Smooth muscle cell (in vitro differentiated cells): ENCODE results near the gene IYD. TPM values are rescaled to one million over a fixed set of nuclear protein-coding genes. Genes with fewer than 3 reads are reported as not detected.

Experiments
- DNase-seq: peaks from one replicate; lab custom pipeline; 2025; ENCODE audit not compliant: unreplicated experiment; lab: John Stamatoyannopoulos, UW
- H2AFZ ChIP-seq: fragments of 200-600 bp; sonication (generic); 2 replicates; pipeline ENCODE4 v1.6.0; 2016; ENCODE audit warnings: antibody characterized with exemption, low read depth, mild to moderate bottlenecking
- H3F3A ChIP-seq: fragments of 200-600 bp; sonication (generic); 2 replicates; pipeline ENCODE4 v1.6.0; 2017; ENCODE audit warnings: antibody characterized with exemption, low read depth
- H3K27ac ChIP-seq: fragments of 200-600 bp; sonication (generic); 2 replicates; pipeline ENCODE4 v1.5.1; 2016; ENCODE audit warnings: low read depth, mild to moderate bottlenecking
- H3K27me3 ChIP-seq: fragments of 200-600 bp; sonication (generic); 2 replicates; pipeline ENCODE4 v1.6.1; 2016; ENCODE audit warnings: low read depth, mild to moderate bottlenecking
- H3K36me3 ChIP-seq: fragments of 200-600 bp; sonication (generic); 2 replicates; pipeline ENCODE4 v1.5.1; 2016; ENCODE audit warnings: low read depth
- H3K4me1 ChIP-seq: fragments of 200-600 bp; sonication (generic); 2 replicates; pipeline ENCODE4 v1.5.1; 2016; ENCODE audit warnings: low read depth
- H3K4me2 ChIP-seq: fragments of 200-600 bp; sonication (generic); 2 replicates; pipeline ENCODE4 v1.6.0; 2016; ENCODE audit warnings: mild to moderate bottlenecking
- H3K4me3 ChIP-seq: fragments of 200-600 bp; sonication (generic); 2 replicates; pipeline ENCODE4 v1.5.1; 2016; ENCODE audit warnings: mild to moderate bottlenecking
- H3K79me2 ChIP-seq: fragments of 200-600 bp; sonication (generic); 2 replicates; pipeline ENCODE4 v1.6.0; 2016; ENCODE audit warnings: low read depth, mild to moderate bottlenecking
- H3K9ac ChIP-seq: fragments of 200-600 bp; sonication (generic); 2 replicates; pipeline ENCODE4 v1.6.0; 2016; ENCODE audit warnings: low read depth
- H3K9me3 ChIP-seq: fragments of 200-600 bp; sonication (generic); replicated peaks from 2 replicates; pipeline ENCODE4 v1.5.1; 2016; ENCODE audit warnings: low read depth
- H4K20me1 ChIP-seq: fragments of 200-600 bp; sonication (generic); 2 replicates; pipeline ENCODE4 v1.6.0; 2016; ENCODE audit warnings: low read depth
- WGBS: methylation state at CpG from one replicate; pipeline ENCODE4 v1.1.7; 2016; ENCODE audit warnings: low lambda C conversion rate; 5-methylcytosine and 5-hydroxymethylcytosine counted together
- polyA plus RNA-seq: library from polyadenylated mRNA; unstranded; fragments of >200 nt; fragmentation: Nextera tagmentation; extraction: Ambion mirVana; gene quantifications from 2 replicates; pipeline ENCODE4 v1.2.1, GENCODE V29; 2016
- total RNA-seq: library from RNA; depleted of rRNA; stranded (reverse); fragments of >200 nt; gene quantifications from 2 replicates; pipeline ENCODE4 v1.2.3, GENCODE V29; 2014
- TF ChIP-seq, protein P1 (sequence below): fragments of 200-600 bp; sonication (generic); IDR thresholded peaks from 2 replicates; pipeline ENCODE4 v1.5.1; 2017; ENCODE audit warnings: borderline replicate concordance, mild to moderate bottlenecking, antibody characterized with exemption; ENCODE audit not compliant: insufficient read depth, poor library complexity, severe bottlenecking

IYD gene
- total and polyA plus RNA-seq, 2 experiments from 2014 or later, result not detected

DNA sequence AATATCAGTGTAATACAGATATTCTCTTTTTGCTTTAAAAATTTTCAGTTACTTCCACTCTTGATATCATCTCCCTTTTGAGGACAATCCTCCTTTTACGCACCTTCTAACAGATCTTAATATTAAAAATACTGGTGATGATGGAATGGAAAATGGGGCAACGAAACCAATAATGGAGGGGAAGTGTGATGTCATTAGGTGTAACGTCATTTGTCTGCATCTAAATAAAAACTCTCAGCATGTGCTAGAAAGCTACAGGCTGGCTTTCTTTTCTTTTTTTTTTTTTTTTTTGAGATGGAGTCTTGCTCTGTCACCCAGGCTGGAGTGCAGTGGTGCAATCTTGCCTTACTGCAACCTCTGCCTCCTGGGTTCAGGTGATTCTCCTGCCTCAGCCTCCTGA, 66.5 kb downstream of the IYD start:
- H3K36me3 ChIP-seq, result no peaks in the 10 kb centered on the region

DNA sequence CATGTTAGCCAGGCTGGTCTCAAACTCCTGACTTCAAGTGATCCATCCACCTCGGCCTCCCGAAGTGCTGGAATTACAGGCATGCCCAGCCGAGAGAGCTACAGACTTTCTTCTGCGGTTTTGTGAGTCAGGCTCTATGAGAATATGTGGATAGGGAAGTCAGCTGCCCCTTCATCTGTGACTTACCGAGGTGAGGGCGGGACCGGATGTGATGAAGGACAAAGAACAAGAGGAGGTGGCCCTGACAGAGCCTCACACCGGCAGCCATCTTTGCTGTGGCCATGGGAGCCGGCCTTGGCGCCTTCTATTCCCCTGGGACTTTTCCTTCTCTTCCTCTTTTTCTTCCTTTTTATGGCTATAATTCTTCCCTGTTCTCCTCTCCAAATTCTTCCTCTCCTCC, 67.0 kb downstream of the IYD start:
- WGBS, result 92% methylated on average over 10 of the region's 10 CpGs
- Histone ChIP-seq H3K4me1 (no peaks in the 10 kb centered on the region), H3K4me3 (no peak overlapping the region), H2AFZ (no peak overlapping the region), H3K79me2 (no peaks in the 10 kb centered on the region), H4K20me1 (no peaks in the 10 kb centered on the region), H3F3A (no peaks in the 10 kb centered on the region), H3K4me2 (no peak overlapping the region), H3K36me3 (no peaks in the 10 kb centered on the region), H3K27ac (no peak overlapping the region), H3K9ac (no peak overlapping the region), H3K9me3 (peaks cover 5% of the 10 kb centered on the region), H3K27me3 (peaks cover 27% of the 10 kb centered on the region)
- TF ChIP-seq, protein P1, sequence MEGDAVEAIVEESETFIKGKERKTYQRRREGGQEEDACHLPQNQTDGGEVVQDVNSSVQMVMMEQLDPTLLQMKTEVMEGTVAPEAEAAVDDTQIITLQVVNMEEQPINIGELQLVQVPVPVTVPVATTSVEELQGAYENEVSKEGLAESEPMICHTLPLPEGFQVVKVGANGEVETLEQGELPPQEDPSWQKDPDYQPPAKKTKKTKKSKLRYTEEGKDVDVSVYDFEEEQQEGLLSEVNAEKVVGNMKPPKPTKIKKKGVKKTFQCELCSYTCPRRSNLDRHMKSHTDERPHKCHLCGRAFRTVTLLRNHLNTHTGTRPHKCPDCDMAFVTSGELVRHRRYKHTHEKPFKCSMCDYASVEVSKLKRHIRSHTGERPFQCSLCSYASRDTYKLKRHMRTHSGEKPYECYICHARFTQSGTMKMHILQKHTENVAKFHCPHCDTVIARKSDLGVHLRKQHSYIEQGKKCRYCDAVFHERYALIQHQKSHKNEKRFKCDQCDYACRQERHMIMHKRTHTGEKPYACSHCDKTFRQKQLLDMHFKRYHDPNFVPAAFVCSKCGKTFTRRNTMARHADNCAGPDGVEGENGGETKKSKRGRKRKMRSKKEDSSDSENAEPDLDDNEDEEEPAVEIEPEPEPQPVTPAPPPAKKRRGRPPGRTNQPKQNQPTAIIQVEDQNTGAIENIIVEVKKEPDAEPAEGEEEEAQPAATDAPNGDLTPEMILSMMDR, result no peak
- DNase-seq, result no peak

More for the DNA sequence above, 66.5 kb downstream of the IYD start:
- Histone ChIP-seq H3K4me3 (no peak overlapping the region), H3K27ac (no peak overlapping the region), H4K20me1 (no peaks in the 10 kb centered on the region), H3K4me1 (no peaks in the 10 kb centered on the region), H3K27me3 (peaks cover 27% of the 10 kb centered on the region), H3K9me3 (peaks cover 5% of the 10 kb centered on the region), H3K79me2 (no peaks in the 10 kb centered on the region), H2AFZ (no peak overlapping the region), H3K9ac (no peak overlapping the region), H3F3A (no peaks in the 10 kb centered on the region), H3K4me2 (no peak overlapping the region)
- 78% methylated on average over 3 of the region's 3 CpGs for WGBS
- DNase-seq, result no peak
- TF ChIP-seq, protein P1, result no peak

DNA sequence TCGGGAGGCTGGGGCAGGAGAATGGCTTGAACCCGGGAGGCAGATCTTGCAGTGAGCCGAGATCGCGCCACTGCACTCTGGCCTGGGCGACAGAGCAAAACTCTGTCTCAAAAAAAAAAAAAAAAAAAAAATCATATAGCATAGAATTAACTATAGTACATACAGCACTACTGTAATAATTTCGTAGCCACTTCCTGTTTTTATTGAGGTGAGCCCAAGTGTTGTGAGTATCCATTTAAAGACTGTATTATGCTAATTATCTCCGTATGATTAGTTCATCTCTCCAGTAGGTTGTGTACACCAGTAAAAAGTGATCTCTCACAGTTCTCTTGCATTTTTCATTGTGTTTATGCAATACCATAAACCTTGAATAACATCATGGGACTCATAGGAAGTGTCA, 70.6 kb downstream of the IYD start:
- no peaks in the 10 kb centered on the region for H3F3A ChIP-seq
- TF ChIP-seq, protein P1, result no peak

DNA sequence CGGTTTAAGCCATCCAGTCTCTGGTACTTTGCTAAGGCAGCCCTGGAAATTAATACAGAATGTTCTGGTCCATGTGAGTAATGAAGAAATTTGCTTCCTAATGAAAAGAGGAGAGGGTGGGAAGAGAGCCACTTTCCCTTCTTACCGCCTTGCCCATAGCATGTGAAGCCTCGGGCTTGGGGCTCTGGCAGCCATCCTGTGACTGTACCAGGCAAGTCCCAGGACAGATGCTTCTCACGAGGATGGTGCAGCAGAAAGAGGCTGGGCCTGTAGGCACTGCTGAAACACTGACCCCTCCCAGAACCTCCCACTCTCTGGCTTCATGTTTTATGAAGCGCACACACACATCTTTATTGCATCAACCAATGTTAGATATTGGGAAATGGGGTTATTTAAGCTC, 74.8 kb downstream of the IYD start:
- DNase-seq, result no peak
- H3K9me3 ChIP-seq, result peaks cover 5% of the 10 kb centered on the region
- WGBS, result 84% methylated on average over 5 of the region's 5 CpGs
- TF ChIP-seq, protein P1, result no peak
- H3K27ac ChIP-seq, result no peak overlapping the region
- no peaks in the 10 kb centered on the region for H3K36me3 ChIP-seq
- H3K4me2 ChIP-seq, result no peak overlapping the region
- H4K20me1 ChIP-seq, result no peaks in the 10 kb centered on the region
- no peaks in the 10 kb centered on the region for H3K79me2 ChIP-seq
- peaks cover 15% of the 10 kb centered on the region for H3K27me3 ChIP-seq
- H3K4me3 ChIP-seq, result no peak overlapping the region
- H3K9ac ChIP-seq, result no peak overlapping the region
- no peak overlapping the region for H2AFZ ChIP-seq
- no peaks in the 10 kb centered on the region for H3K4me1 ChIP-seq
- no peaks in the 10 kb centered on the region for H3F3A ChIP-seq

More for the DNA sequence above, 70.6 kb downstream of the IYD start:
- no peak for DNase-seq
- H3K9ac ChIP-seq, result no peak overlapping the region
- H3K27ac ChIP-seq, result no peak overlapping the region
- H3K27me3 ChIP-seq, result peaks cover 16% of the 10 kb centered on the region
- WGBS, result 95% methylated on average over 8 of the region's 8 CpGs
- H4K20me1 ChIP-seq, result no peaks in the 10 kb centered on the region
- H3K4me2 ChIP-seq, result no peak overlapping the region
- peaks cover 5% of the 10 kb centered on the region for H3K9me3 ChIP-seq
- H3K79me2 ChIP-seq, result no peaks in the 10 kb centered on the region
- no peaks in the 10 kb centered on the region for H3K4me1 ChIP-seq
- no peak overlapping the region for H3K4me3 ChIP-seq
- H3K36me3 ChIP-seq, result no peaks in the 10 kb centered on the region
- H2AFZ ChIP-seq, result no peak overlapping the region
